ENCODE data around the gene ZNF236.

Gene ZNF236

DNA sequence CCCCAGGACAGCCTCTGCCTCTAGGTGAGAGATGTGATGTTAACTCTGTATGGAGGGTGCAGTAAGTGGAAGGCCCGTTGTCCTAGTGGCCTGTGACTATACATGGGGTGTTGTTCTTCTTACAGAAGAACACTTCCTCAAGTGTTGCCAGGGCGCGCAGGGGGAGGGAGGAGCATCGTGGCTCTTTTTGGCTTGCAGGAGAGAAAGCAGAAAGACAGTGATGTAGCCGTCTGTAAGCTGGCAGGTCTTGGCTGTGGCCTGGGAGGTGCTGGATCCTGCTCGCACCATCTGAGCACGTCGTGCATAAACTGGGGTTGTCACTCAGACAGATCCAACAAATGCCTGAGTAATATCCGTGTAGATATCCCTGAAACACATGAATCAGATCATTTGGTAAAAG lies 44.3 kb downstream of the ZNF236 start:
- DNase-seq = no peak

DNA sequence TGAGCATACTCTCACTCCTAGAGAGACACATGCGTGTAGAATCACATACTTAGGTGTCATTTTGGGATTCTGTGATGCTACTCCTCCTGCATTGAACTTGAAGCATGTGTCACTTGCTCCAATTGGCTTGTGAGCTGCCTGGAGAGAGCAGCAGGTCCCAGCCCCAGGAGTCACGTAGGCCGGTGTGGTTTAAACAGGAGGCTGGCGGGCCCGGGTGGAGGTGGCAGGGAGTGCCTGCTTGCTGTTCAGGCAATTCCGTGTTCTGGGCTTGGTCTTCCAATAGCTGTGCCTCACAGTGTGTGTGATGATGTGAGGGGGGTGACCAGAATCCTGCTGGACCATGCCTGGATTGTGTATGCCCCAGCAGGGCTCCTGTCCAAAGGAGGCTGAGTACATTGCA lies 51.0 kb downstream of the ZNF236 start:
- no peak for DNase-seq

DNA sequence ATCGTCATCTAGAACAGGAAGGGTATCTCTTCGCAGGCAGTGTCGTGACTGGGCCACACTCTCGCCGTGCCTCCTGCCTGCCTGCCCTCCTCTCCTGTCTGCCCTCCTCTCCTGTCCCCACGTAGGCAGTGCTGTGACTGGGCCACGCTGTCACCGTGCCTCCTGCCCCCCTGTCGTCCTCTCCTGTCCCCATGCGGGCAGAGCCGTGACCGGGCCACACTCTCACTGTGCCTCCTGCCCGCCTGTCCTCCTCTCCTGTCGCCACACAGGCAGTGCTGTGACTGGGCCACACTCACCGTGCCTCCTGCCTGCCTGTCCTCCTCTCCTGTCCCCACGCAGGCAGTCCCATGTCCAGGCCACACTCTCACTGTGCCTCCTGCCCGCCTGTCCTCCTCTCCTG lies 51.4 kb downstream of the ZNF236 start:
- DNase-seq = no peak

DNA sequence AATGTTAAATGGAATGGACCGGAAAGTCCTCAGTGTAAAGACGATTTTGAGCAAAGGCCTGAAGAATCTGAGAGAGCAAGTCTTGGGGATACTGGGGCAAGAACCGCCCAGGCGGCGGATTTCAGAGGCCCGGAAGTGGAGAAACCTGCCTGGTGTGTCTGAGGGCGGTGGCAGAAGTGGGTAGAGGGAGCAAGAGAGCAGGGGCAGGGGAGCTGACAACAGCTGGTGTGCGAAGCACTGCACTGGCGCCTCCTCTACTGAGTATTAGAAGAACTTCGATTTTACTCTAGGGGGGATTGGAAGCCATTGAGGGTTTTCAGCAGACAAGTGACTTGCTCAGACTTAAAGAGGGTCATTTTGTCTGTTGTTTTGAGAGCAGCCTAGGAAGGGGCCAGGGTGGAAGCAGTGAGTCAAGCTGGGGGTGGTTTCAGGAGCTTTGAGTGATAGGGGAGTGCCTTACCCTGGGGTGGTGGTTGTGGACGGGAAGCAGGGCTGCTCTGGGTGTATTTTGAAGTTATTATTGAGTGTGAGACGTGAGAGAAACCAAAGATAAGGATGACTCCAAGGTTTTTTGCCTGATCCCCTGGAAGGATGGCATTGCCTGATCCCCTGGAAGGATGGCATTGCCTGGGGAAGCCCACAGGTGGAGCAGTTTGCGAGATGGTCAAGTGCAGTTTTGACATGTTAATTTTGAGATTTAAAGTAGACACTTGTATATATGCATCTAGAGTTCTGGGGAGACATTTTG lies 52.5 kb downstream of the ZNF236 start:
- no peak for DNase-seq

DNA sequence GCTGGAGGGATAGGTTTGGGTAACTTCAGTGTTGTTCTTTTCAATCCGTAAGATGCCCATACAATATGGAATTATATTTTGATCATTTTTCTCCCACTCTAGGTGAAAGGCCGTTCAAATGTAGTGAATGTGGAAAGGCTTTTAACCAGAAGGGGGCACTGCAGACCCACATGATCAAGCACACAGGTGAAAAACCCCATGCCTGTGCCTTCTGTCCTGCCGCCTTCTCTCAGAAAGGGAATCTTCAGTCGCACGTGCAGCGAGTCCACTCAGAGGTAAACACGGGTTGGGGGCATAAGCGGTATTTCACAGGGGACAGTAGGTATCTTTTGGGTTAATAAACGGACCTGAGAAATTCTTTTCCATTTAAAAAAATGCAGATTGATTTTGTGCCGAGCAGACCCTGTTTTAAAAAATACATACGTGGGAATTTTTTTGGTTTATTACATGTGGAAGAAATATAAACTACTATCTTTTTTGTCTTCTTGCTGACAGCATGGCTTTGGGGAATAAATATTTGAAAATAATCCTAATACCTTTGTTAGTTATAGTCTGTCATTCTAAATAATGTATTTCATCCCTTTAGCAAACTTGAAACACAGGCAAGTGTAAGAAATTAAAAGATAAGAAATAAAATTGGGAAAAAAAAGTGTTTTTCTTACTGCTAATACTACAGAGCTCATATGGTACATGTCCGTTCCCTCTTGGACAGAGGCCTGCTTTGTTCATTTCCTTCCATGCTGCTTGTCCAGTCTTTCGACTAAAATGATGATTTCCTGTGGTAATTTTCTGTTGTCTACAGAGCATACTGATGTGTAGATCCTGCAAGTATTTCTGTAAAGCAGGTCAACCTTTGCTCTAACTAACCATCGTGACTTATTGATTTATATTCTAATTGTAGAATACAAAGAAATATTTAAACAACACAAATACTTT lies 53.3 kb downstream of the ZNF236 start:
- peak; percentile 51 to 84 (median 58) for DNase-seq

DNA sequence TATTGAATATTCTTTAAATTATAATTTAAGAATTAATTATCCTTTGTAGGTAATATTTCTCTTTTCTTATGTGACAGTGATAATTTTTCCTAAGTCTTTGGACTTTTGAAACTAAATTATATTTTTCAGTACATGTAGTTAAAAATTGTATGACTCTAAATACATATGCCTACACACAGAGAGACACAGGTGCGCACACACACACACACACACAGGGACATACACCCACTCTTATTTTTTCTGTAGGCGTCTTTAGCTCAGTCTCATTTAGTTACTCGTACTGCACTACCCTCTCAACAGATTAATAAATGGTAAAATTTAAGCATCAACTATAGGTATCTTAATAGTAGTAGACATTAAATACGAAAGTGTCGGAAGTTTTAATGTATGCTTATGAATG lies 56.1 kb downstream of the ZNF236 start:
- no peak for DNase-seq

DNA sequence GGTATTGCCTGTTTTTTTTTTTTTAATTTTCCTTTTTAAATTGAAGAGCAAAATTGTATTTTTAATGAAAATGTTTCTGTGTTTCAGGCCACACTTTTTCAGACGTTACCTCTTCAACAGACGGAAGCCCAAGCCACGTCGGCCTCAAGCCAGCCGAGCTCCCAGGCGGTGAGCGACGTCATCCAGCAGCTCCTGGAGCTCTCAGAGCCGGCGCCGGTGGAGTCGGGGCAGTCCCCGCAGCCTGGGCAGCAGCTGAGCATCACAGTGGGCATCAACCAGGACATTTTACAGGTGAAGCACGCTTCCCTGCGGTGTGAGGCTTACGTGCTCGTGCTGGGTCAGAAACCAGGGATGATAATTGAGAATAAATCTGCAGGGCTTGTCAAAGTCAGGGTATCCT lies 57.7 kb downstream of the ZNF236 start:
- DNase-seq = no peak

DNA sequence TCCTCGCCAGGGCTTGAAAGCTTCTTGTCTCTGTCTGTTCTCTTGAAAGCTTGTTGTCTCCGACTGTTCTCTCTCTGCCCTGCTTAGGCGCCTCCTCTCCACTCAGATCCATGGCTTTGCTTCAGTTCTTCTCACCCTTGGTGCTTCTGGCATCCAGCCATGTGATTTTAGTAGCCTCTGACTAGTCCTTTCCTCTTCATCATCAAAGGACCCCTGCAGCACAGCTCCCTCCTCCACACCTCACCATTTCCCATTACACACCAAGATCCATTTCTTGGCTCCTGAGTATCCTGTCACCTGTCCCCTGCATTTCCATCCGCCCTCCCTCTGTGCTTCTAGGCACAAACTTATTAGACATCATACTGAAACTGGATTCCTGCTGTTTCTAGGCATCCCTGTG lies 59.4 kb downstream of the ZNF236 start:
- DNase-seq = no peak

DNA sequence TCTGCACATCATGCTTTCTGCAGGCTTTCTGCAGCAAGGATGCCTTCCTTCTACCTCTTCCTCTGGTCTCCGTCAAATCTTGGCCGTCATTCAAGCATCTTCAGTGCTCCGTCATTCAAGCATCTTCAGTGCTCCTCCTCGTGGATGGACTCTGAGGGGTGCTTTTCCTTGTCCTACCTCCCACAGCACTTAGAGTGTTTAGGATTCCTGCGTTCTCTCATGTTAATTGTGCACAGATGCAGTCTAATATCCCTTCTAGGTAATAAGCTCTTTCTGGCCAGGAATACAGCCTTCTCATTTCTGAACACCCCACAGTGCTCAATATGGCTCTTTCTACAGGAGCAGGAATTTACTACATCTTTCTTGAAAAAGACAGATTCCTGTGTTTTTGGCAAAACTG lies 59.8 kb downstream of the ZNF236 start:
- DNase-seq = no peak

DNA sequence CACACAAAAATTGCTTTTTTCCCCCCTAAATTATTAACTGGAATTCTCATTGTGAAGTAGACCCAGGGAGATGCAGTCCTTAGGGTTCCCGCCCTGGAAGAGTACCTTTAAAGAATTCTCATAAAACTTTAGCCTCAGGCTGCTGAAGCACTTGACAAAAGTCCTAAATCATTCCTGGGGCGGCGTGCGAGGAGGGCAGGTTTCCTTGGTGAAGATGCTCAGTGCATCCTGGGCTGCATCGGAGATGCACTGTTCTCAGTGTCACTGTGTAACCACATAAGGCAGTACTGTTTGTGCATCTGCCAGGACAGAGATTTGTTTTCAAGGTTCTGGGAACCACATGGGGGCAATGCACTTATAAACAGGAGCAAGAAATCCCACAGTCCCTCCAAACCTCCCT lies 62.6 kb downstream of the ZNF236 start:
- no peak for DNase-seq

DNA sequence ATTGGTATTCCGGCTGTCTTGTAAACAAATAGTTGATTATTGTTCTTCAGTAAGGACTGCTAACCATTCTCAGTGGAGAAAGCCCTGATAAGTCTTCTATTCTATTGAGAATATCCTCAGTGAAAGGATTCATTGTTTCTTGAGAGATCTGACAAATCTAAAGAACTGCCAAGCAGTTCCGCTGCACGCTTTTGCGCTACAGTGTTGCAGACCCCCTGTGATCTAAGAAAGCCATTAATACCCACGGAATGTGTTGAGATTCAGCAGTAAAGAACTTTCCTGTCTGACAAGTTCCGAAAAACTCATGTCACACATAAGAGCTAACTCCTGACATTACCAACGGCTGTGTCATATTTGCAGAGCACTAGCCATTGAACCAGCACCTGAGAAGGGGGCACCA lies 63.8 kb downstream of the ZNF236 start:
- DNase-seq = no peak

DNA sequence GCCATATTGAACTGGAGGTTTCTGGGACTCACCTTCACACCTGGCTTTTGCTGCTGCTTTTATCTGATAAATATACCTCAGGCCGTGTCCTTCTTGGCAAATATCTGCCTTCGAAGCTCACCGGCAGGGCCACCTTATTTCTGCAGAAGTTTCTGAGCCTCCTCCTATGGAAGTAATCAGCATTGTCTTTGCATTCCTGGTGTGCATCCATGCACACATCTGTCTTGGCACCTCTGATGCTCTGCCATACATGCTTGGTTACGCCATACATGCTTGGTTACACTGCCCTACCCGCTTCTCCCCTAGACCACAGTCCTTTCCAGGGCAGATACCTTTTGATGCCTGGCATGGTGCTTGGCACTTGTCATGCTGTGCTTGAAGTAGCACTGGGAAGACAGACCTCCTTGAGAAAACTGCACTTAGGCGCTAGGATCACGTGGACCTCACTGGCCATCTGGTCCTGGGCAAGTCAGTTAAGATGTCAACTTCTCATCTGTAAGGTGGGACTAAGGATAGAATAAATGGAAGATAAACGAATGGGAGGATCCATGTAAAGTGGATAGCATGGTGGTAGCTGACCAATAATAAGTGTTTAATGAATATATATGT lies 66.8 kb downstream of the ZNF236 start:
- no peak for DNase-seq

DNA sequence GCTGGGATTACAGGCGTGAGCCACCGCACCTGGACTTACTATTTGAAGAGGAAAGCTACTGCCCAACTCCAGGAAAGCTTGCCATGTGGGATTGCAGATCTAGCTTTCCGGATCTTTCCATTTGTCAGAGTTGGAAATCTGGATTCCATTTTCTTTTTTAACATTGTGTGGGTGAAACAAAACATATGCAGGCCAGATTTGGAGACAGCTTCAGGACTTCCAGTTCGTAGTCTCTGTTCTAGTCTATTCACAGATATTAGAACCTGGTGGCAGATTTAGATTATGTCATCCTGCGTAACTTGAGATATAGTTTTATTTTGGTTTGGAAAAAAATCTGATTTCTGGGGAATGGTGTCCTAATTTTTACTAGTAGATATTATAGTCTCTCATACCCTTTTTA lies 70.5 kb downstream of the ZNF236 start:
- DNase-seq = no peak

DNA sequence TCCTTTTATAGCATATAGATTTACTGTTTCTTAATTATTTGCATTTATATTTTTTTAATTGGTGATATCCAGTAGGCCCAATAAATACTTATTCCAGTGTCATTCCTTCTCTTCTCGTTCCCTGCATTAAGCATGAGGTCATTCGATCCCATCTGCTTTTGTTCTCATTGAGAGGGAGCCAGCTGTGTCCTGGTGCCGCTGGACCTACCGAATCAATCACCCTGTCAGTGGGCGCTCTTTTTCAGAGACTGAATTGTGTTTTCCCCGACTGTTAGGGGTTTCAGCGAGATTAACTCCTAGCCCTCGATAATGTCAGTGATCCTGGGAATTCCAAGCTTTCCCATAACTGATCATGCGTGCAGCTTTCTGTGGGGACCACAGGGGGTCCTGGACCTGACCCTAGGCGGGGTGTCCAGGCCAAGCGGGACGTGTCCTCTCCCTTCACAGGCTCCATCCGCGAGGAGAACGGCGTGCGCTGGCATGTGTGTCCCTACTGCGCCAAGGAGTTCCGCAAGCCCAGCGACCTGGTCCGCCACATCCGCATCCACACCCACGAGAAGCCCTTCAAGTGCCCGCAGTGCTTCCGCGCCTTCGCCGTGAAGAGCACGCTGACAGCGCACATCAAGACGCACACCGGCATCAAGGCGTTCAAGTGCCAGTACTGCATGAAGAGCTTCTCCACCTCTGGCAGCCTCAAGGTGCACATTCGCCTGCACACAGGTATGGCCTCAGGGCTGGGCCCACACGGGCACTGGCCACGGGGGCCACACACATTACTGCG lies 72.4 kb downstream of the ZNF236 start:
- no peak for DNase-seq

DNA sequence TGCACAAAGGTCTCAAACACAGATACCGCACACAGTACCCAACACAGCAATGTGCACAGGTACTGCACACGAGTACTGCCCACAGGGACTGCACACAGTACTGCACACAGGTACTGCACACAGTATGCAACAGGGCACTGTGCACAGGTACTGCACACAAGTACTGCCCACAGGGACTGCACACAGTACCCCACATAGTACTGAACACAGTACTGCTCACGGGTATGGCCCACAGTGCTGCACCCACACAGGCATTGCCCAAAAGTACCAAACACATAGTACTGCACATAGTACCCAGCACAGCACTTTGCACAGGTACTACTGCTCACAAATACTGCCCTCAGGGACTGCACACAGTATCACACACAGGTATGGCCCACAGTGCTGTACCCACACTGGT lies 73.1 kb downstream of the ZNF236 start:
- no peak for DNase-seq

DNA sequence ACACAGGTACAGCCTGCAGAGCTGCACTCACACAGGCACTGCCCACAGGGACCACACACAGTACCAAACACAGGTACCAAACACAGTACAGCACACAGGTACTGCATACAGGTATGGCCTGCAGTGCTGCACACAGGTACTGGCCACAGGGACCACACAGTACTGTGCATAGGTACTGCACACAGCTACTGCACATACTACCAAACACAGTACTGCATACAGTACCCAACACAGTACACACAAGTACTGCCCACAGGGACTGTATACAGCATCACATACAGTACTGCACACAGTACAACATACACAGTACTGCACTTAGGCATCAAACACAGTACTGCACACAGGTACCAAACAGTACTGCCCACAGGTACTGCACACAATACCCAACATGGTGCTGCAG lies 74.3 kb downstream of the ZNF236 start:
- no peak for DNase-seq

DNA sequence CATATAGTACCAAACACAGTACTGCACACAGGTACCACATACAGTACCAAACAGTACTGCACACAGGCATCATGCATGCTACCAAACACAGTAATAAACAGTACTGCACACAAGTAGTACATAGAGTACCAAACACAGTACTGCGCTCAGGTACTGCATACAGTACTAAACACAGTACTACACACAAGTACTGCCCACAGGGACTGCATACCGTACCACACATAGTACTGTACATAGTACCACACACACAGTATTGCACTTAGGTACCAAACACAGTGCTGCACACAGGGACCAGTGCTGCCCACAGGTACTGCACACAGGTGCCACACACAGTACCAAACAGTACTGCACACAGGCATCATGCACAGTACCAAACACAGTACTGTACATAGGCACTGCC lies 74.9 kb downstream of the ZNF236 start:
- no peak for DNase-seq

DNA sequence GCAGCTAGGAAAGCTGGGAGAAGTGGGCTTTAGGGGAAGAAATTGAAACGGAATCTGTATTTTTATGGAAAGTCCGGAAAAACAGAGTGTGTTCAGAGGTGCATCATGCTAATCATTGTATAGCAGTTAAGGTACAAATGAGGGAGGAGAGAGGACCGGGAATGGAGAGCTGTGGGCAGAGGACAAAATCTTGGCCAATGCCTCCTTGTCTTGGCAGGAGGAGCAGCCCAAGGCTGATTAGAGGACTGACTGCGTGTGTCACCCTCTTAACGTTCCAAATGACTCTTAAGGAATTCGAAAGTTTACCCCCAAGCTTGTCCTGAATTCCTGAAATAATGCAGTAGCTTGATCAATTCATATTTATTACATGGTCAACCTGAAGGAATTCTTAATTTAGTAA lies 81.0 kb downstream of the ZNF236 start:
- no peak for DNase-seq

DNA sequence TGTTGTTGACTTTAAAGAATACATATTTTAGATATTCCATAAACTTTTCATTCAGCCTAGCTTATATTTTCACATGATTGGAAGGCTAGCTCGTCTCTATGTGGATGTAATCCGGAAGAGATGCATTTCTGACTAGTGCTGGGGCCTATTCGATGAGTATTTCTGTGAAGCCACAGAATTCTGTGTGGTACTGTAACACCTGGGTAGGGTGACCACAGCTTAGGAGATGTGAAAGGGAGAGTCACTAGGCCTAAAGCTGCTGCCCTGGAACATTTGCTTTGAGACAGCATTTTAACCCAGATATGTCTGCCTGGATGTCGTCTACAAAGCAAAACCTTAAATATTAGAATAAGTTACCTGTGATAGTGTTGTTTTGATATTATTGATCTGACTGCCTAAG lies 83.5 kb downstream of the ZNF236 start:
- DNase-seq = no peak

DNA sequence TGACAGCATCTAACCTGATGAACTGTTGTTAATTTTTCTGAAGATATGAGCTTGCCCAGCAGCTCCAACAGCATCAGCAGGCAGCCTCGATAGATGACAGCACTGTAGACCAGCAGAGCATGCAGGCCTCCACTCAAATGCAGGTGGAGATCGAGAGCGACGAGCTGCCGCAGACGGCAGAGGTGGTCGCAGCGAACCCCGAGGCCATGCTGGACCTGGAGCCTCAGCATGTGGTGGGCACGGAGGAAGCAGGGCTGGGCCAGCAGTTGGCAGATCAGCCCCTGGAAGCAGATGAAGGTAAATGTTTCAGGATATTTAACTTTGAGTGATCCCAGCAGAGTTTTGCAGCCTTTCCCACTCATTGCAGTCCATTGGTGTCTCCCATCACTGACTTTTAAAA lies 85.9 kb downstream of the ZNF236 start:
- DNase-seq = no peak

DNA sequence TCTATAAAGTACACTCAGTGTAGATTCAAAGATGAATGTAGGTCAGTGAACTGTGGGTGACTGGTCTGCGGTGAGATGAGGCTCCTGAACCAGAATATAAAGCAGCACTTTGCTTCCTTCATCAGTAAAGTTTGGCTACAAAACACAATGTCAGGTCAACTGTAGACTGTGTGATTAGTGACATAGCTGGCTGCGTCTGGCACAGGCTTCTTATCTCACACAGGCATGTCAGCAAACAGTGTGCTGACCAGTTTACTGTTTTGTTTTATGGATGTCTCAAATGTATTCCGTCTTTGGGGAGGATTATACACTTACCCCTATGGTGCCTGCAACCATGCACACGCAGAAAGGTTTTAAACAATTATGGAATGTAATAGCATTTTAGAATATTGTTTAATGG lies 87.1 kb downstream of the ZNF236 start:
- DNase-seq = no peak

DNA sequence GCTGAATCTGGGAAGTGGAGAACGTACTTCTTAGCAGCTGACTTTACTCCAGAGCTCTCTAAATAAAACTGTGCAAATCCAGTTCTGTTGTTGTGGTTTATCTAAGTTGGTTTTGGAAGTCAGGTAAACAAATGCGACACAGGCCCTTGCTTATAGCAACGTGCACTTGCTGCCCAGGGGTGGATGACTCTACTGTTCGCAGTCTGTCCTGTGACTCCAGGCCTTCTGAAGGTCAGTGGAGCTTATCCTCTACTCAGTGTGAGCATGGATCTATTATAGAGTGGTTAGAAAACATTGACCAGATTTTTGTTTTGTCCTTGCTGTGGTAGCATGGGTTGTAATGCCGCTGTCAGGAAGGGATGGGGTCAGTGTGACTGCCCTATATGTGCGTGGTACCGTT lies 89.1 kb downstream of the ZNF236 start:
- no peak for DNase-seq

DNA sequence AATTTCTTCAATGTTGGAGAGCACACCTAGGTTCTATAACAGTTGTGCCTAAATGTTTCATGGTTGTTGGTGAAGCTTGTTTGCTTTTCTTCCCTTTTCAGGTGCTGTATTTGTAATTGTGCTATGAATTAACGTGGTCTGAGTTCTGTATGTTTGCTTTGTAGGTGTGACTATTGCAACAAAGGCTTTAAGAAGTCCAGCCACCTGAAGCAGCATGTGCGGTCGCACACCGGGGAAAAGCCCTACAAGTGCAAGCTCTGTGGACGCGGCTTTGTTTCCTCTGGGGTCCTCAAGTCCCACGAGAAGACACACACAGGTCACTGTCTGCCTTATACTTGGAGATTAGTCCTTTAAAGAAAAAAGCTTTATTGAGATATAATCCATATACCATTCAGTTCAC lies 91.2 kb downstream of the ZNF236 start:
- DNase-seq = peak; percentile 28 to 93 (median 78)

All from NCI-H1417 (cell line).